Measurements from ENCODE around the gene ST8SIA1. TPM values are rescaled to one million over a fixed set of nuclear protein-coding genes. Genes with fewer than 3 reads are reported as not detected.

The ST8SIA1 gene
- total RNA-seq, 4 donors from 2014 or later, result 9.4 to 19.9 (median 14.3) TPM

DNA sequence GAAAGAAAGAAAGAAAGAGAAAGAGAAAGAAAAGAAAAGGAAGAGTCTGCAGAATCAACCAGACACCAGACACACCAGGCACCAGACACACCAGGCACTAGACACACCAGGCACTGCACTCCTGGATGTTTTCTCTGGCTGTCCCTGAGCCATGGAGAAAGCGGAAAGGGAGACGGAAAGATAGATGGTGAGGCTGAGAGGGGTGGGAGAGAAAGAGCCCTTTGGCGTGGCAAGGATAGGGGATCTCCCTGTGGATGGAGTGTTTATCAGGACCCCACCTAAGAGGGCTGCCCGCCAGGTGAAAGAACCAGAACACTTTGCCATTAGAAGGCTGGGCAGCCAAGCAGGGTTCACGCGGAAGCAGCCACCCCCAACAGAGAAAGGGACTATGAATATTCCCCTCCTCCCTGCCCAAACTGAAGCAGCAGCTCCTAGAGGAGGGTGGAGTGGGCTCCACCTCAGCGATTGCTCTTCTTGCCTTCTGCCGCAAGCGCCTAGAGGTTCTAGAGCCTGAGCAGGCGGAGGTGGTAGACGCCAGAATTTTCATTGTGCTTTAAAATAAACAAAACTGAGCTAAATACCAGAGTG, 13.4 kb downstream of the ST8SIA1 start:
- ATAC-seq, result no peak
- Histone ChIP-seq H3K9me3 (no peaks in the 10 kb centered on the region), H3K27ac (no peak overlapping the region), H3K36me3 (no peaks in the 10 kb centered on the region), H3K4me1 (peaks cover 0 to 7% (median 0%) of the 10 kb centered on the region in 3 donors), H3K27me3 (no peaks in the 10 kb centered on the region), H3K4me3 (no peak overlapping the region)
- WGBS, 2 donors (ENCODE audit: low coverage in 1 of 2), result 86 to 96% methylated on average over 4 to 6 of the region's 11 CpGs
- TF ChIP-seq POLR2A (IDR thresholded peaks at IDR 0.05), result no peak
- TF ChIP-seq, protein P1, sequence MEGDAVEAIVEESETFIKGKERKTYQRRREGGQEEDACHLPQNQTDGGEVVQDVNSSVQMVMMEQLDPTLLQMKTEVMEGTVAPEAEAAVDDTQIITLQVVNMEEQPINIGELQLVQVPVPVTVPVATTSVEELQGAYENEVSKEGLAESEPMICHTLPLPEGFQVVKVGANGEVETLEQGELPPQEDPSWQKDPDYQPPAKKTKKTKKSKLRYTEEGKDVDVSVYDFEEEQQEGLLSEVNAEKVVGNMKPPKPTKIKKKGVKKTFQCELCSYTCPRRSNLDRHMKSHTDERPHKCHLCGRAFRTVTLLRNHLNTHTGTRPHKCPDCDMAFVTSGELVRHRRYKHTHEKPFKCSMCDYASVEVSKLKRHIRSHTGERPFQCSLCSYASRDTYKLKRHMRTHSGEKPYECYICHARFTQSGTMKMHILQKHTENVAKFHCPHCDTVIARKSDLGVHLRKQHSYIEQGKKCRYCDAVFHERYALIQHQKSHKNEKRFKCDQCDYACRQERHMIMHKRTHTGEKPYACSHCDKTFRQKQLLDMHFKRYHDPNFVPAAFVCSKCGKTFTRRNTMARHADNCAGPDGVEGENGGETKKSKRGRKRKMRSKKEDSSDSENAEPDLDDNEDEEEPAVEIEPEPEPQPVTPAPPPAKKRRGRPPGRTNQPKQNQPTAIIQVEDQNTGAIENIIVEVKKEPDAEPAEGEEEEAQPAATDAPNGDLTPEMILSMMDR (IDR thresholded peaks at IDR 0.05), result no peak
- TF ChIP-seq POLR2AphosphoS5 (IDR thresholded peaks at IDR 0.05), result no peak
- no peak for TF ChIP-seq EP300 (IDR thresholded peaks at IDR 0.05)

DNA sequence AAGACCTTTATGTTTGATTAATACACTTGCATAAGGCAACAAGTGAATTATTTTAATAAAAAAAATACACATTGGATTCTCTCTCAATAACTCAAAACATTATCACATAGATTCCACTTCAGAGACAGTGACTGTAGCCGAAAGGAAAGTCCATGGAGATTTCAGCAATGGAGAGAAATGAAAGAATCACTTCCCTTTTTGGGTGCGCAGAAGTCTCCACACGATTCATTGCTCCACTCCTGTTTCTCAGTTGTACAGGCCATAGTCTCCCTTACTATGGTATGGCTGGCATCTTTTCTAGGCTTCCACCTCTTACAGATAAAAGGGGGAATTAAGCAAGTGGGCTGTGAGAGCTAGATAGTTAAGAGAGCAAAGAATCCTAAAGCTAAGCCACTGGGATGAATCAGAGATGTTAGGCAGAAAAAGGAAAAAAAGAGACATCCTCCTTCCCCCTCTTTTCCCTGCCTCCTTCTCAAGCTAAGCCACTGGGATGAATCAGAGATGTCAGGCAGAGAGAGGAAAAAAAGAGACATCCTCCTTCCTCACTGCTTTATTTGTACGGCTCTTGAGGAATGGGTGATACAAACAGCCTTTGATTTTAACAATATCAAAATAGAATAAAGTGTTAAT, 16.3 kb downstream of the ST8SIA1 start:
- H3K27ac ChIP-seq, result no peak overlapping the region
- H3K36me3 ChIP-seq, result no peaks in the 10 kb centered on the region
- H3K9me3 ChIP-seq, result no peaks in the 10 kb centered on the region
- peaks cover 0 to 11% (median 0%) of the 10 kb centered on the region in 3 donors for H3K4me1 ChIP-seq
- no peak for TF ChIP-seq POLR2AphosphoS5 (IDR thresholded peaks at IDR 0.05)
- no peak for TF ChIP-seq POLR2A (IDR thresholded peaks at IDR 0.05)
- 49 to 65% methylated on average over 4 of the region's 4 CpGs for WGBS, 2 donors (ENCODE audit: low coverage in 1 of 2)
- no peak for ATAC-seq
- no peak overlapping the region for H3K4me3 ChIP-seq
- H3K27me3 ChIP-seq, result no peaks in the 10 kb centered on the region

DNA sequence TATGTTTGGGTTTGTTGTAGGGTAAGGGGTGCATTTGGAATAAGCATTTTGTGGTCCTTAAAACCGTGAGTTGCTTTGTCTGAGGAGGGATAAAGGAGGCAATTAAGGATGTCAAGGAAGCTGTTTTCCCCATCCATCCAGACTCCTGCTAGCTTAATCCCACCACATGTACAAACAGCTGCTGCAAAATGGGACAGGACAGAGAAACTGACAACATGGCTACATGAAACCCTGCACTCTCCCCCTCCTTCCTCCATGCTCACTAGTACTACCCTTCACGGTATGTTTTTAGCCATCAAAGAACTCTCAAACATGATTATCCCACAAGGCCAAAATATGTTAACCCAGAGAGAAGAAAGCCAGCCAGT, 20.6 kb downstream of the ST8SIA1 start:
- TF ChIP-seq POLR2AphosphoS5 (IDR thresholded peaks at IDR 0.05) (no peak), EP300 (IDR thresholded peaks at IDR 0.05) (no peak), POLR2A (IDR thresholded peaks at IDR 0.05) (no peak)
- TF ChIP-seq, protein P1 (IDR thresholded peaks at IDR 0.05), result no peak

DNA sequence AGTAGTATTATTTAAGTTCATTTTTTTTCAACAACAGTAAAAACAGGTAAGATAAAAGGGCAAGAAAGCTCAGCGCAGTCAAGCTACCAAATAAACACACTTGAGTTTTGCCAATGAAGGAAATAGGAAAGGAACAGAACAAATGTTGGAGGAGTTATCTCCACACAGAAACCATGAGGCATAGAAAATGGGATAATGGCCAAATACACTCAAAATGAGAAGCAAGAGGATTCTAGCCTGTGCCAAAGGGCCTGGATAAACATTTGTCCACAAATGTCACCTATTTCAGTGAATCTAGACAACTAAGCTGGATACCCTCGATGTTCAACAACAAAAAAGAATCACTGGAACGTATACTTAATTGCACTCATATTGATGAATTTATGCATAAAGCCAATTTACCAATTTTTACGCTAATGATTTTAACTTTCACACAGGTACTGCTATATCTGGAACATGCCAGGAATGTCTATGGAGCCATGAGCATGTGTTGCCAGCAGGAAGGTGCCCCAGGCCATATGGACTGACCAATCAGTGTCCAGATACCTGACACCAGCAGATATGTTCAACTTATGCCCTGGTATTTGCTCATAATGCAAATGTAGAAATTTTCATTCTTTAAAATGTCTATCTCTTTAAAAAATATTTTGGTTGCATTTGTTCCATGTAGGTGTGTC, 21.1 kb downstream of the ST8SIA1 start:
- 73 to 77% methylated on average over 3 to 4 of the region's 4 CpGs for WGBS, 2 donors (ENCODE audit: low coverage in 1 of 2)

More for the DNA sequence above, 20.6 kb downstream of the ST8SIA1 start:
- Histone ChIP-seq H3K4me1 (peaks cover 0 to 29% (median 0%) of the 10 kb centered on the region in 3 donors), H3K27ac (no peak overlapping the region), H3K4me3 (no peak overlapping the region), H3K9me3 (no peaks in the 10 kb centered on the region), H3K27me3 (no peaks in the 10 kb centered on the region), H3K36me3 (no peaks in the 10 kb centered on the region)
- no peak for ATAC-seq
- WGBS, 2 donors (ENCODE audit: low coverage in 1 of 2), result 85 to 94% methylated on average over 2 of the region's 2 CpGs

DNA sequence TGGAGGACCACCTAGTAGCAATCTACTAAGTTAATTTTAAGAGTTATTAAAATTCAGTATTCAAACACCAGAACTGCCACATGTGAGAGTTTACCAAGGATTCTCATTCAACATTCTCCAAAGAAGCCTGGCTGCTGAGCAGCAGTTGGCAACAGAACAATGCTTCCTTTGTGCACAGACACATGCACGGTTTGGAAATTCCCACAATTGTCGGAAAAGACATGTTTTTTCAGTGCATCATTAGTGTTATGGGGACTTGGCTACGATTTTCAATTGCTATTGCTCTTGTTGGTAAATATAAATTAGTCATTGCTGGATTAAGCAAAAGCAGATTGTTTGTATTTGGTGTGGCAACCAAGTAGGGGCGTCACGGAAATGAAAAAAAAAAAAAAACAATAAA, 22.2 kb downstream of the ST8SIA1 start:
- H3K4me1 ChIP-seq, result peaks cover 0 to 29% (median 0%) of the 10 kb centered on the region in 3 donors
- no peaks in the 10 kb centered on the region for H3K36me3 ChIP-seq
- TF ChIP-seq POLR2AphosphoS5 (IDR thresholded peaks at IDR 0.05) (no peak), POLR2A (IDR thresholded peaks at IDR 0.05) (no peak), EP300 (IDR thresholded peaks at IDR 0.05) (no peak)
- TF ChIP-seq, protein P1 (IDR thresholded peaks at IDR 0.05), result no peak
- no peaks in the 10 kb centered on the region for H3K27me3 ChIP-seq
- no peaks in the 10 kb centered on the region for H3K9me3 ChIP-seq
- no peak overlapping the region for H3K27ac ChIP-seq
- WGBS, 2 donors (ENCODE audit: low coverage in 1 of 2), result 49 to 61% methylated on average over 5 of the region's 5 CpGs
- no peak overlapping the region for H3K4me3 ChIP-seq
- no peak for ATAC-seq

More for the DNA sequence above, 21.1 kb downstream of the ST8SIA1 start:
- H3K36me3 ChIP-seq, result no peaks in the 10 kb centered on the region
- no peaks in the 10 kb centered on the region for H3K9me3 ChIP-seq
- no peak overlapping the region for H3K4me3 ChIP-seq
- H3K27me3 ChIP-seq, result no peaks in the 10 kb centered on the region
- TF ChIP-seq POLR2AphosphoS5 (IDR thresholded peaks at IDR 0.05) (no peak), POLR2A (IDR thresholded peaks at IDR 0.05) (no peak), EP300 (IDR thresholded peaks at IDR 0.05) (no peak)
- TF ChIP-seq, protein P1 (IDR thresholded peaks at IDR 0.05), result no peak
- H3K27ac ChIP-seq, result no peak overlapping the region
- peaks cover 0 to 29% (median 0%) of the 10 kb centered on the region in 3 donors for H3K4me1 ChIP-seq
- no peak for ATAC-seq

Data from gastroesophageal sphincter (tissue), 4 donors.